HL-60/S4 (cell line): Measurements from ENCODE around the gene CLASRP.
"Not testable (repeated sequence)": the region's sequence is repeated elsewhere in the genome, so short reads cannot be mapped to it uniquely, and the experiment has no call there.

ENCODE experiments used
- in situ Hi-C: fragments of 300-500 bp; cut with MboI; formaldehyde crosslinking; loops from 2 replicates; pipeline ENCODE4 v1.14.3; 2022; ENCODE audit warnings: low sequenced_read_pairs

The CLASRP gene

GRCh38 chr19:45101806-45102205, 63.0 kb downstream of the CLASRP start:
- in situ Hi-C loops: no loop called here

- in situ Hi-C loops: no loop called here
Observed at GRCh38 chr19:45102481-45102880, 63.6 kb downstream of the CLASRP start.

- in situ Hi-C loops: no loop called here
Observed at GRCh38 chr19:45103156-45103507, 64.3 kb downstream of the CLASRP start.

DNA sequence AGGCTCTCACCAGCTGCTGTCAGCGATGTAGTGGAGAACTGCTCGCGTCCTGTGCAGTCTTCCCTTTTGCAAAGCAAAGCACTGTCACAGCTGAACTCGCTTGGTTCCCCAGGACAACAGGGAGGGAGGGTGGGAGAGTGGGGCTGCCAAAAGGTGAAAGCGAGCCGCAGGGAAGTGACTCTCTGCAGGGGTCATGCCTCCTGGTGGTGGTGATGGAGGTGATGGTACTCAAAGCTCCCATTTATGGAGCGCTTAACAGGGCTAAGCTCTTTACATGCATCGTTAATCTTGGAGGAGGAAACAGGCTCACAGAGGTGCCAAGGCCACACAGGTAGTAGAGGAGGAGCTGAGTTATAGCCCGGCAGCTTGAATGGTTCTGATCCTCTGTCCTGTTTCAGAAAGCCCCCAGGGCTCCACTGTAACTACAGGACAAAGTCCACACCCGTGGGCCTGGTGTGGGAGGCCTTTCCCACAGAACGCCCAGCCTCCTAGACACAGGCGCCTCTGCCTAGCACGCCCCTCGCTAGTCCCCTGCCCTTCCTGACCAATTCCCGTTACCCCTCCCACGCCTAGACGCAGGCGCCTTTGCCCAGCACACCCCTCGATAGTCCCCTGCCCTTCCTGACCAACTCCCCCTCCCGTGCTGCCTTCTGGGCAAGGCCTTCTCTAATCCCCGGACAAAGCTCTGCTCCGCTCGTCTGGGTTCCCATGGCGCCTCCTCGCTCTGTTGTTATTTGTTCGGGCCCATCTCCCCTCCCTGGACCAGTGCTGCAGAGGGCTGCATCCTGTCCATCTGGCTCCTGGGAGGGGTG, 64.9 kb downstream of the CLASRP start:
- in situ Hi-C loops: no loop called here

GRCh38 chr19:45104658-45105349, 66.0 kb downstream of the CLASRP start:
- in situ Hi-C loops: no loop called here

DNA sequence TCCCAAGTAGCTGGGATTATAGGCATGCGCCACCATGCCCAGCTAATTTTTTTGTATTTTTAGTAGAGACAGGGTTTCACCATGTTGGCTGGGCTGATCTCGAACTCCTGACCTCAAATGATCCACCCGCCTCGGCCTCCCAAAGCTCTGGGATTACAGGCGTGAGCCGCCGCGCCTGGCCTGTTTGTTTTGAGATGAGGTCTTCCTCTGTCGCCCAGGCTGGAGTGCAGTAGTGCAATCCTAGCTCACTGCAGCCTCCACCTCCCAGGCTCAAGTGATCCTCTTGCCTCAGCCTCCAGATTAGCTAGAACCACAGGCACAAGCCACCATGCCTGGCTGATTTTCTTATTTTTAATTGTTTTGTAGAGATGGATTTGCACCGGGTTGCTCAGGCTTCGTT, 67.5 kb downstream of the CLASRP start:
- in situ Hi-C loops: not testable (repeated sequence)

GRCh38 chr19:45107621-45108150, 68.8 kb downstream of the CLASRP start:
- in situ Hi-C loops: no loop called here

DNA sequence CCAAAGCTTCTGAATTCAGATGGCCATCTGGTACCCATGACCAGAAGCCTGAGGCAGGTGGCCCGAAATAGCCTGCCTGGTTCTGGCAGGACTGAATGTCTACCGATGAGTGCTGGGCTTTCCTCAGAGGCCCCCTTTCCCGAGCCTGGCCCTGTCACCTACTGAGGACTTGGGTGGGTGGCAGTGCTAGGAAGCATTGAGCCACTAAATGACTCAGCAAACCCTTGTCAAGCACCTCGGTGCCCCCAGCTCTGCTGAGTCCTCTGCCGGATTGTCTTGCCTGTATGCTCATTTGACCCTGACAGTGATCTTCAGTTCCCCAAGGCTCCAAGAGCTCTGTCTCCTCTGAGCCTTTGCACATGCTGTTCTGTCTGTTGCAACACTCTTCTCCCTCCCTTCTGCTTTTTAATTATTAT, 72.0 kb downstream of the CLASRP start:
- in situ Hi-C loops: no loop called here

- in situ Hi-C loops: no loop called here
Observed at GRCh38 chr19:45112111-45112827, 73.4 kb downstream of the CLASRP start.

- in situ Hi-C loops: no loop called here
Observed at GRCh38 chr19:45113628-45114027, 74.8 kb downstream of the CLASRP start.

GRCh38 chr19:45114116-45114515, 75.3 kb downstream of the CLASRP start:
- in situ Hi-C loops: no loop called here

GRCh38 chr19:45115809-45116615, 77.2 kb downstream of the CLASRP start:
- in situ Hi-C loops: no loop called here

- in situ Hi-C loops: no loop called here
Observed at GRCh38 chr19:45117167-45117594, 78.3 kb downstream of the CLASRP start.

DNA sequence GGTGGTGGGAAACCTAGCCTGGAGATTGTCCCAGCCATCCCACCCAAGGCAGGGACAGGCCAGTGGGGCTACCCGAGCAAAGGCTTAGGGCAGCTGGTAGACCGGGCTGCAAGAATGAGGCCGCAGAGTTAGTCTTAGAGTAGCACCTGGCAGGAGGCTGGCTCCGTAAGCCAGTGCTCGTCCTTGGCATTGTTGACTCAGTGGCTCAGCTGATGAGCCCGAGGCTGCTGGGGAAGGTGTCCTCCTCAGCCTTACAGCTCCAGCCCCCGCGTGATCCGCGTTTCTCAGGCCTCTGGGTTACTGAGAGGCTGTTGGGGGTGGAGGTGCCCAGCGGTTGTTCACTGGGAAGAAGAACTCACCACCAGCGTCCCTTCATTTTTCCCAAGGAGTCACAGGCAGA, 78.8 kb downstream of the CLASRP start:
- in situ Hi-C loops: no loop called here

- in situ Hi-C loops: no loop called here
Observed at GRCh38 chr19:45118106-45118505, 79.3 kb downstream of the CLASRP start.

GRCh38 chr19:45118591-45119355, 79.9 kb downstream of the CLASRP start:
- in situ Hi-C loops: not testable (repeated sequence)

- in situ Hi-C loops: no loop called here
Observed at GRCh38 chr19:45119582-45119981, 80.7 kb downstream of the CLASRP start.
